ENCODE measurements around the gene SATB2. TPM values are rescaled to one million over a fixed set of nuclear protein-coding genes. Genes with fewer than 3 reads are reported as not detected.

The SATB2 gene
- total RNA-seq, 4 donors from 2014 or later, result 62.0 to 104 (median 91.1) TPM

DNA sequence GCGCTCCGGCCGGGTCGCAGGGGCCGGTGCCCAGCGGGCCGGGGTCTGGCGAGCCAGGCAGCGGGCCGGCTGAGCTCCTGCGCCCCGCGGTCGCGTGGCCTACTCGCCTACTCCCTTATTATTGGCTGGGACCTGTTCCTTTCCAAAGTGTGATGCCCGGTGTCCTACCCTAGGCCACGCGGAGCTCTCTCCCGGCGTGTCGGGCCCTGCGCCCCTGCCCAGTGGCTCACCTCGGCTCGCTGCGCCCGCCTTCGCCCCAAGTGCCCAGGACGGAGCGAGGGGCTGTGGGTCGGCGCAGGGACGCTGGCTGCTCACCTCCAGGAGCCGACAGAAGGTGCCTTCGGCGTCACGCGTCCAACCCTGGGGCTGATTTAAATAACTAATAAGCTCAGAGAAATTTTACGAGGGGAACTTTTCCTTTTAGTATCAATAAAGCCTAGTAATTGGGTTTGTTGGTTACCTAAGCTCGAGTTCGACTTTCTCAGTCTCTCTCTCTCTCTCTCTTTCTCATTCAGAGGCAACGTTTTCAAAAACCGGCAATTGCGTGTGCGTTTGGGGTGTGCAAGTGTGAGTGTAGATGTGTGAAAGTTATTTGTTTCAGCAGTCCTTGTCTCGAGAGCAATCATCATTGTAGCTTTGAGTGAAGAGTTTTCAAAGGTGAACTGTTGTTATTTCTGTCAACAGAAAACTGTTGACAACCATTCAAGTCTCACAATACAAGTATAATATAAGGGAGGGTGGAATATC lies 7.0 kb upstream of the SATB2 start:
- H3K4me1 ChIP-seq, result peaks cover 0 to 20% (median 2%) of the 10 kb centered on the region in 4 donors
- H3K27ac ChIP-seq, result peak overlapping the region in 1 of 4 donors; percentile 60
- TF ChIP-seq POLR2A (IDR thresholded peaks at IDR 0.05), result no peak
- TF ChIP-seq, protein P1, sequence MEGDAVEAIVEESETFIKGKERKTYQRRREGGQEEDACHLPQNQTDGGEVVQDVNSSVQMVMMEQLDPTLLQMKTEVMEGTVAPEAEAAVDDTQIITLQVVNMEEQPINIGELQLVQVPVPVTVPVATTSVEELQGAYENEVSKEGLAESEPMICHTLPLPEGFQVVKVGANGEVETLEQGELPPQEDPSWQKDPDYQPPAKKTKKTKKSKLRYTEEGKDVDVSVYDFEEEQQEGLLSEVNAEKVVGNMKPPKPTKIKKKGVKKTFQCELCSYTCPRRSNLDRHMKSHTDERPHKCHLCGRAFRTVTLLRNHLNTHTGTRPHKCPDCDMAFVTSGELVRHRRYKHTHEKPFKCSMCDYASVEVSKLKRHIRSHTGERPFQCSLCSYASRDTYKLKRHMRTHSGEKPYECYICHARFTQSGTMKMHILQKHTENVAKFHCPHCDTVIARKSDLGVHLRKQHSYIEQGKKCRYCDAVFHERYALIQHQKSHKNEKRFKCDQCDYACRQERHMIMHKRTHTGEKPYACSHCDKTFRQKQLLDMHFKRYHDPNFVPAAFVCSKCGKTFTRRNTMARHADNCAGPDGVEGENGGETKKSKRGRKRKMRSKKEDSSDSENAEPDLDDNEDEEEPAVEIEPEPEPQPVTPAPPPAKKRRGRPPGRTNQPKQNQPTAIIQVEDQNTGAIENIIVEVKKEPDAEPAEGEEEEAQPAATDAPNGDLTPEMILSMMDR (IDR thresholded peaks at IDR 0.05), result no peak
- H3K9me3 ChIP-seq, result peaks cover 0 to 23% (median 0%) of the 10 kb centered on the region in 4 donors
- peaks cover 0 to 43% of the 10 kb centered on the region in 2 donors for H3K27me3 ChIP-seq
- DNase-seq, result no peak
- H3K4me3 ChIP-seq, result peak overlapping the region in 3 of 4 donors; percentile 36 to 91 (median 79)
- no peaks in the 10 kb centered on the region for H3K36me3 ChIP-seq

DNA sequence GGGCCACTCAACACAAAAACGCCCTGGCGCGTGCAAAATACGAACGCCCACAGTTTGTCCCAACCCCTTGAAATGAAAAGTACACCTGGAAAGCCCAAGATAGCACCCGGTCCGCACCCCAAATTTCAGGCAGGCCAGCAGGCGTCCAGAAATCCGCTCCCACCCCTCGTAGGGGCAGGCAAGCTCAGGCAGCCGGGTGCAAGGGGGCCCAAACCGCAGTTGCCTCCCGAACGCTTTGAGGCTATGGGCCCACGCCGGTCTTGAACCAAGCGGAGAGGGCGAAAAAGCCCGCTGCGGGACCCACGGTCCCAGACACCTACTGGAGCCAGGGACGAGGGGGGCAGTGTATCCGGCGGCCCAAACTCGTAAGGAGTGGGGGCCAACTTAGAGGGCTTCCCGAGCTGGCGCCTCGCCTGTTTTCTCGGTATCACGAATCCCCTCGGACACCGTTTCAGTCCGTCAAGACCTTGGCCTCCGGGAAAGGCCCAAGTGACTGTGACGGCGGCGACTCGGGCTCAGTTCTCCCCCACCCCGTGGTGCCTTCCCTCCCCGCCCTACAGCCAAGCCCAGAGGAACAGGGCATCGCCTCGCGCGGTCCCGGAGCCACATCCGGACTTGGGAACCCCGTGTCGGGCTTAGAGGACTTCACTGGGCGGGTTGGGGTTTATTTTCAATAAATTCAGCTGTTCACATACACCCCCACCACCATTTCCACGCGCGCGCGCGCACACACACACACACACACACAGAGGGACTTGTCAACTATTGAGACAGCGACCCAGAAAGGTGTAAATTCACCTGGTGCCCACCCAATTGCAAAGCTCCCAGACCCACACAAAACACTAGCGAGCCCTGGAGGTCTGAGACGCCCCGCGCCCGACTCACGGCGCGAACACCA lies 6.2 kb upstream of the SATB2 start:
- peak in 2 of 3 donors; percentile 58 to 77 for DNase-seq
- TF ChIP-seq, protein P1 (IDR thresholded peaks at IDR 0.05), result no peak
- no peak for TF ChIP-seq POLR2A (IDR thresholded peaks at IDR 0.05)

DNA sequence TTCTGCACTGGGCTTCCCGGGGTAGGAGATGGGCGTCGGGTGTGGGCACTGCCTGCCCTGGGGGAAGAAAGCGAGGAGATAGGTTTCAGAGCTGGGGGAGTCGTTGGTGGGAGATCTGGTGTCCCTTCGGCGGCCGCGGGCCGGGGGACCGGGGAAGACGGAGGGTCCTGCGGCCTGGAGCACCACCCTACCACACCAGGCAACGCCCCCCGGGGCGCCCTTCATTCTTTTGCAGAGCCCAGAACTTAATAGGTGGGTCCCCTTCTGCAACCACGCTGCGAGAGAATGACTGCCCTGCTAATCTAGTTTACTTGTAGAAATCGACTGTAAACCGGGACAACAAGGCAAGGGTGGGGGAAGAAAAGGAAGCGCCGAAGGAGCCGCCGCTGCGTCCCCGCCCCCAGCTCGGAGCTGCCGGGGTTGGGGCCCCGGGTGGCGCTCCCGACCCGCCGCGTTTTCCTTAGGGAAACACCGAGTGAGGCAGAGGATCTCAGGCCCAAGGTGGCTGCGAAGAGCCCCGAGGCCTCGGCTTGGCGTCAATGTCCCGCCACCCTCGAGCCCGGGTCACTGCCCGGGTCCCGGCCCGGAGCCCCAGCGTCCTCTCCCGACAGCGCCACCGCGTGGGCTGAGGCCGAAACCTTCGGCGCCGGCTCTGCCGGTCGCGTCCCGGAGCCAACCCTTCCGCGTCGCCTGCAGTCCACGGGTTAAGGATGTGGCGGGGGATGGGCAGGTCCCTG lies 5.4 kb upstream of the SATB2 start:
- peak in 2 of 3 donors; percentile 89 to 96 for DNase-seq

More for the DNA sequence above, 6.2 kb upstream of the SATB2 start:
- Histone ChIP-seq H3K27me3 (peaks cover 0 to 43% of the 10 kb centered on the region in 2 donors), H3K4me3 (peak overlapping the region; percentile 29 to 91 (median 58)), H3K9me3 (peaks cover 0 to 23% (median 0%) of the 10 kb centered on the region in 4 donors), H3K4me1 (peaks cover 0 to 20% (median 2%) of the 10 kb centered on the region in 4 donors), H3K36me3 (no peaks in the 10 kb centered on the region), H3K27ac (peak overlapping the region in 3 of 4 donors; percentile 48 to 87 (median 60))

DNA sequence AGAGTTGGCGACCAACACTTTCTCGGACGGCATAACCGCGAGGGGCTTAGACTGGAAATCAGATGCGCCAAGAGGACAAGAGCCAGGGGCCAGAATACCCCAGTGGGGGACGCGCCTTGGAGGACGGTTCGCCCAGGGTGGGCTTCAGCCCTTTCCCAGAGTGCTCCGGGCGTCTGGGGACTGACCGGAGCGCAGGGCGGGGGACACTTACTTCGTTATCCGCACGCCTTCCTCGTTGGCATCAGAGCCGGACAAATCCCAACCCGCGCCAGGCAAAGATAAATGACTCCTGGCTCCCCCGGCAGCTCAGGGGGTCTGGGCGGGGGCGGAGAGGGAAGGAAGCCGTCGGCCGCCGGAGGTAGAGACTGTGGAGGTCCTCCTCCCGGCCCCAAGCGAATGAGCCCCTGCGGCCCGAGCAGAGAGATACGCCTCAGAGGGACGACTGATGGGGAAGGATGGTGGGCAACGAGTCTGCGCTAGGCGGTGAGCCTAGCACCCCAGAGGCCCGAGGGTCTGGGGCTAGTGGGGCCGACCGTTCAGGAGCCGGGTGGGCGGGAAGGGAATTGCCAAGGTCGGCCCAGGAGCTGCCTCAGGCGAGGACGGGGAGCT lies 4.7 kb upstream of the SATB2 start:
- Histone ChIP-seq H3K4me3 (peak overlapping the region in 3 of 4 donors; percentile 36 to 91 (median 79)), H3K27ac (peak overlapping the region in 3 of 4 donors; percentile 68 to 87 (median 77)), H3K9me3 (peaks cover 0 to 23% (median 0%) of the 10 kb centered on the region in 4 donors), H3K36me3 (no peaks in the 10 kb centered on the region), H3K27me3 (peaks cover 0 to 39% of the 10 kb centered on the region in 2 donors), H3K4me1 (peaks cover 0 to 28% (median 5%) of the 10 kb centered on the region in 4 donors)
- TF ChIP-seq POLR2A (IDR thresholded peaks at IDR 0.05), result no peak
- TF ChIP-seq, protein P1 (IDR thresholded peaks at IDR 0.05), result no peak
- DNase-seq, result peak in 1 of 3 donors; percentile 65

More for the DNA sequence above, 5.4 kb upstream of the SATB2 start:
- Histone ChIP-seq H3K4me3 (peak overlapping the region; percentile 29 to 91 (median 58)), H3K9me3 (peaks cover 0 to 23% (median 0%) of the 10 kb centered on the region in 4 donors), H3K36me3 (no peaks in the 10 kb centered on the region), H3K27me3 (peaks cover 0 to 43% of the 10 kb centered on the region in 2 donors), H3K27ac (peak overlapping the region in 3 of 4 donors; percentile 68 to 87 (median 77)), H3K4me1 (peaks cover 0 to 23% (median 3%) of the 10 kb centered on the region in 4 donors)
- TF ChIP-seq, protein P1 (IDR thresholded peaks at IDR 0.05), result peak in 4 of 6 experiments; percentile 53 to 89 (median 85)
- TF ChIP-seq POLR2A (IDR thresholded peaks at IDR 0.05), result peak; percentile 50 to 58
